ENCODE measurements around the gene FHAD1.

DNA sequence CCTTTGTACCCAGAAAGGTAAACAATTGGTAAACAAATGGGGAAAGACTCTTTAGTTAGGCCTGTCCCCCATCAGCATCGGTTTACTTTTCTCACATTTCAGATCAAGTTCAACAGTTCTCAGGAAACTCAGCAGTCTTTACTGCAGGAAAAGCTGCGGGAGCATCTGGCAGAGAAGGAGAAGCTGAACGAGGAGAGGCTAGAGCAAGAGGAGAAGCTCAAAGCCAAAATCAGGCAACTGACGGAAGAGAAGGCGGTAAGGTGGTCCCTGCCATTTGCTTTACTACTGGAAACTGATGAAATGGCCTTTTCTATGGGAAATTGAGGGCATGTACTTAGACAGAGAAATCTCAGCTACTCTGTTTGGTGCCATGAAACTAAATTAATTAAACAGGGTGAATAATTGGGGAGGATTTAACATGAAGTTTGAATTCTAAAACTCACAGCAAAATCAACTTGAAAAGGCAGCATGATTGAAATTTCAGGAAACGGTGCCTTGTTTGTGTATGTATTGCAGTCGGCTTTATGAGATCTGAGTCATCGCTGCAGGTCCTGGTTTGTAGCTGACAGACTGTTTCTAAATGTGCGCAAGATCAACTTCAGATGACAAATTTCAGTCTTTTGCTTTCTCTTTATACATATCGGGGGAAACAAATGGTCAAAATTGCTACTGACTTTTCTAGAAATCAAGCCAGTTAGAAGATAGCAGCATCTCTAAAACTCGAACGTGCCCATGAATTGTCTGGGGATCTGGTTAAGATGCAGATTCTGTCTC, 94.8 kb downstream of the FHAD1 start:
- TF ChIP-seq, protein P1, sequence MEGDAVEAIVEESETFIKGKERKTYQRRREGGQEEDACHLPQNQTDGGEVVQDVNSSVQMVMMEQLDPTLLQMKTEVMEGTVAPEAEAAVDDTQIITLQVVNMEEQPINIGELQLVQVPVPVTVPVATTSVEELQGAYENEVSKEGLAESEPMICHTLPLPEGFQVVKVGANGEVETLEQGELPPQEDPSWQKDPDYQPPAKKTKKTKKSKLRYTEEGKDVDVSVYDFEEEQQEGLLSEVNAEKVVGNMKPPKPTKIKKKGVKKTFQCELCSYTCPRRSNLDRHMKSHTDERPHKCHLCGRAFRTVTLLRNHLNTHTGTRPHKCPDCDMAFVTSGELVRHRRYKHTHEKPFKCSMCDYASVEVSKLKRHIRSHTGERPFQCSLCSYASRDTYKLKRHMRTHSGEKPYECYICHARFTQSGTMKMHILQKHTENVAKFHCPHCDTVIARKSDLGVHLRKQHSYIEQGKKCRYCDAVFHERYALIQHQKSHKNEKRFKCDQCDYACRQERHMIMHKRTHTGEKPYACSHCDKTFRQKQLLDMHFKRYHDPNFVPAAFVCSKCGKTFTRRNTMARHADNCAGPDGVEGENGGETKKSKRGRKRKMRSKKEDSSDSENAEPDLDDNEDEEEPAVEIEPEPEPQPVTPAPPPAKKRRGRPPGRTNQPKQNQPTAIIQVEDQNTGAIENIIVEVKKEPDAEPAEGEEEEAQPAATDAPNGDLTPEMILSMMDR (IDR thresholded peaks at IDR 0.05 in 4 of 5, conservative IDR thresholded peaks at IDR 0.05 in 1 of 5): no peak
- TF ChIP-seq POLR2A (IDR thresholded peaks at IDR 0.05): no peak
